GM06990 (cell line): ENCODE results near the gene SLC2A13.
"Not testable (repeated sequence)": the region's sequence is repeated elsewhere in the genome, so short reads cannot be mapped to it uniquely, and the experiment has no call there.

Source experiments
- DNase-seq: peaks from one replicate; pipeline ENCODE4 v3.0.0-alpha.2; 2011; ENCODE audit not compliant: insufficient read length; ENCODE audit errors: extremely low read depth
- H3K27me3 ChIP-seq: replicated peaks from 2 replicates; pipeline ENCODE4 v1.6.0; 2011; ENCODE audit warnings: low read length; ENCODE audit not compliant: control insufficient read depth, insufficient read depth
- H3K36me3 ChIP-seq: 2 replicates; pipeline ENCODE4 v1.5.1; 2011; ENCODE audit warnings: low read length; ENCODE audit not compliant: control insufficient read depth, insufficient read depth
- H3K4me3 ChIP-seq: replicated peaks from 2 replicates; pipeline ENCODE4 v1.5.1; 2011; ENCODE audit warnings: low read depth, mild to moderate bottlenecking, control low read depth, low read length
- CTCF ChIP-seq: IDR thresholded peaks from 2 replicates; pipeline ENCODE4 v1.5.1; 2011; ENCODE audit warnings: low read length, control low read depth, mild to moderate bottlenecking, inconsistent platforms; ENCODE audit not compliant: insufficient read depth, poor library complexity, severe bottlenecking

SLC2A13 gene

GRCh38 chr12:40034712-40035111 is 71.2 kb downstream of the SLC2A13 start:
- DNase-seq, result no peak
- TF ChIP-seq CTCF, result no peak
- no peak overlapping the region for H3K4me3 ChIP-seq
- no peaks in the 10 kb centered on the region for H3K36me3 ChIP-seq
- H3K27me3 ChIP-seq, result no peaks in the 10 kb centered on the region

- TF ChIP-seq CTCF, result no peak
These were observed 71.7 kb downstream of the SLC2A13 start for GRCh38 chr12:40034156-40034555.

GRCh38 chr12:40033242-40033630 is 72.6 kb downstream of the SLC2A13 start:
- no peak for DNase-seq
- TF ChIP-seq CTCF, result no peak
- Histone ChIP-seq H3K4me3 (no peak overlapping the region), H3K27me3 (no peaks in the 10 kb centered on the region), H3K36me3 (no peaks in the 10 kb centered on the region)

More at GRCh38 chr12:40034156-40034555, 71.7 kb downstream of the SLC2A13 start:
- Histone ChIP-seq H3K36me3 (no peaks in the 10 kb centered on the region), H3K27me3 (no peaks in the 10 kb centered on the region), H3K4me3 (no peak overlapping the region)
- no peak for DNase-seq

- no peak overlapping the region for H3K4me3 ChIP-seq
- TF ChIP-seq CTCF, result no peak
- H3K36me3 ChIP-seq, result no peaks in the 10 kb centered on the region
- DNase-seq, result no peak
- no peaks in the 10 kb centered on the region for H3K27me3 ChIP-seq
These were observed 73.2 kb downstream of the SLC2A13 start for GRCh38 chr12:40032433-40033241.

- Histone ChIP-seq H3K4me3 (no peak overlapping the region), H3K36me3 (no peaks in the 10 kb centered on the region), H3K27me3 (no peaks in the 10 kb centered on the region)
- no peak for DNase-seq
- no peak for TF ChIP-seq CTCF
These were observed 73.9 kb downstream of the SLC2A13 start for GRCh38 chr12:40031965-40032364.

GRCh38 chr12:40030970-40031369 is 74.9 kb downstream of the SLC2A13 start:
- DNase-seq, H3K4me3 ChIP-seq, H3K27me3 ChIP-seq, H3K36me3 ChIP-seq: not testable (repeated sequence)
